COLO668 (cell line): ENCODE results near the gene NSD2.
A peak's percentile ranks its signal among the peaks of the same experiment; 100 is the strongest.
"Not testable (repeated sequence)": the region's sequence is repeated elsewhere in the genome, so short reads cannot be mapped to it uniquely, and the experiment has no call there.

Experiments used
- DNase-seq: peaks from one replicate; lab custom pipeline; 2025; ENCODE audit not compliant: unreplicated experiment; lab: John Stamatoyannopoulos, UW

The NSD2 gene

DNA sequence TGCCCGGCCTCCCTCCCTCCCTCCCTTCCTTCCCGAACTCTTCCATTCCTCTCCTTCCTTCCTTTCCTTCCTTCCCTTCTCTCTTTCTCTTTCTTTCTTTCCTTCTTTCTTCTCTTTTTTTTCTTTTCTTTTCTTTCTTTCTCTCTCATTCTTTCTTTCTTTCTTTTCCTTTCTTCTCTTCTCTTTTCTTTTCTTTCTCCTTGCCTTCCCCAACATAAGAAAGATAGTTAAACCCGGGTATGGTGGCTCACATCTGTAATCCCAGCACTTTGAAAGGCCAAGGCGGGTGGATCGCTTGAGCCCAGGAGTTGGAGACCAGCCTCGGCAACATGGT lies 25.4 kb downstream of the NSD2 start:
- DNase-seq: no peak

DNA sequence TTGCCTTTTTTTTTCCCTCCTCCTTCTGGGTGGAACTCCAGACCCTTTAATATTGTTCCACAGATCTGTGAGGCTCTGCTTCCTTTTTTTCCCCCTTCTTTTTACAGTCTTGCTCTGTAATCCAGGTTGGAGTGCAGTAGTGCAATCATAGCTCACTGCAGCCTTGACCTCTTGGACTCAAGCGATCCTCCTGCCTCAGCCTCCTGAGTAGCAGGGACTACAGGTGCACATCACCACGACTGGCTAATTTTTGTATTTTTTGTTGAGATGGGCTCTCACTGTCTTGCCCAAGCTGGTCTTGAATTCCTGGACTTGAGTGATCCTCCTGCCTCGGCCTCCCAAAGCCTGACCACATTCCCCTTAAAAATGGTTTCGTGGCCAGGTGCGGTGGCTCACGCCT lies 26.8 kb downstream of the NSD2 start:
- no peak for DNase-seq

DNA sequence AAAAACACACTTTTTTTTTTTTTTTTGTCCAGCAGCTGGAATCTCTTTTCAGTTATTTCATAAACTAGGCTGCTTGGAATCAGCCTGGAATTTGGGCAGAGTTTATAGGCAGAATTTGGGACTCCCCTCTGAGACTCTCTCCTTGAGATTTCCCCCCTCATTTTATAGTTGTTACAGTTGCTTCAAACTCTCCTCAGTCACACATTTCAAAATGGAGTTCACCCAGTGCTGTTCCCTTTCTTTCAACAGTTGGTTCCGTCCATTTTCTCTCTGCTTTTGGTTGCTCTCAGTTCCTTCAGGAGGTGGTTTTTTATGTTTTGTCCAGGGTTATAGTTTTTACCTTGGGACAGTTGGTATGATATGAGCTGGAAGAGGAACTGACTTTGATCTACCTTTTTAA lies 27.5 kb downstream of the NSD2 start:
- DNase-seq: no peak

DNA sequence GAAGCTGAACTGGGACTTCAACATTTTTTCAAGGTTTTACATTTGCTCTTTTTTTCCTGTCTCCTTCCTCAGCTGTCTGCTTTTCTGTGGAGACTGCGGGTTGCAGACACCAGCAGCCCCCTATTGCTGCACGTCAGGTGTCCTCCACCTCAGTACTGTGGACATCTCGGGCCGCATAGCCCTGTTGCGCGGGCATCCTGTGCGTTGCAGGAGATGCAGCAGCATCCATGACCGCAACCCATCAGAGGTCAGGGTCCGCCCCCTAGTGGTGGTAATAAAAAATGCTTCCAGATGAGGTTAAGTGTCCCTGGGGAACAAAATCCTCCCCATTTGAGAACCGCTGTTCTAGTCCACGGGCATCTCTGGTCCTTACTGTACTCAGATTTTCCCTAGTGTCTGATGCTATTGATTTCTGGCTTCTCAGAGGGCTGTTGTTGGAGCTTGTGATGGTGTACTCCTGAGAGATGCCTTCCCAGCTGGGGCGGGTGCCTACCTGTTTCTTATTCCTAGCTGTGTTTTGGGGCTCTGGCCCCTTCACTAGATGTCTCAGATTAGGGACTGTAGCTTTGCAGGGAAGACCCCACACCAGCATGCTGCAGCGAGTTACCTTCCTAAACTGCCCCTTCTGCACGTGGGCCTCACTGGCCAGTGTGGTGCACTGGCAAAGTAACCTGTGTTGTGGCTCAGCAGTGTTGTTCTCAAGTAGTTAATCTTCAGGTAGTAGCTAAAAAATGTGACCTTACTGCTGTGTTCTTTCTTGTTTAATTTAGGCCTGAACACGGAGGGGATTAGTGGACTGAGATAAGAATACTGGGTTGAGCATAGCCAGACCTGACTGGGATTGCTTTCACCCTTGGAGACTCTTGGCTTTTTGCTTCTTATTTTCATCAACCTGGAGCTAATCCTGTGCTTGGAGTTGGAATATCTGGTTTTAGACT lies 28.2 kb downstream of the NSD2 start:
- DNase-seq: peak; percentile 69

DNA sequence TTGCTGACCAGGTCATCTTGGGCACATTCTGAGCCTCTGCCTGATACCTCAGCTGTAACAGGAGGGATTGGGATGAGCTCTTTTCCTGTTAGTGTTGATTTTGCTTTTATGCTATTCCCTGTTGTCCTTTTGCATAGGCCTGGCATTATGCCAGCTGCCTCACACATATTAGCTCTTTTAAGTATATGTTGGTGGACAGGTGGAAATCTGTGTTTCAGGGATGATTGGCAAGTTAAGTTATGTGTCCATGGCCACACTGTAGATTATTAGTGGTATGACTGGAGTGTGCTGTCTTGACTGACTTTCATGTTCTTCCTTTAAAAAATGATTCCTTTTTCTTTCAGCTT lies 28.9 kb downstream of the NSD2 start:
- peak; percentile 6 for DNase-seq

DNA sequence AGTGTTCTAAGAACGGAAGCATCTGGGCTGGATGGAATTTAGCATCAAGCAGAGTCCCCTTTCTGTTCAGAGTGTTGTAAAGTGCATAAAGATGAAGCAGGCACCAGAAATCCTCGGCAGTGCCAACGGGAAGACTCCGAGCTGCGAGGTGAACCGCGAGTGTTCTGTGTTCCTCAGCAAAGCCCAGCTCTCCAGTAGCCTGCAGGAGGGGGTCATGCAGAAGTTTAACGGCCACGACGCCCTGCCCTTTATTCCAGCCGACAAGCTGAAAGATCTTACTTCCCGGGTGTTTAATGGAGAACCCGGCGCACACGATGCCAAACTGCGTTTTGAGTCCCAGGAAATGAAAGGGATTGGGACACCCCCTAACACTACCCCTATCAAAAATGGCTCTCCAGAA lies 29.4 kb downstream of the NSD2 start:
- DNase-seq: no peak

- DNase-seq: no peak
Observed at GRCh38 chr4:1901127-1901526, 29.9 kb downstream of the NSD2 start.

DNA sequence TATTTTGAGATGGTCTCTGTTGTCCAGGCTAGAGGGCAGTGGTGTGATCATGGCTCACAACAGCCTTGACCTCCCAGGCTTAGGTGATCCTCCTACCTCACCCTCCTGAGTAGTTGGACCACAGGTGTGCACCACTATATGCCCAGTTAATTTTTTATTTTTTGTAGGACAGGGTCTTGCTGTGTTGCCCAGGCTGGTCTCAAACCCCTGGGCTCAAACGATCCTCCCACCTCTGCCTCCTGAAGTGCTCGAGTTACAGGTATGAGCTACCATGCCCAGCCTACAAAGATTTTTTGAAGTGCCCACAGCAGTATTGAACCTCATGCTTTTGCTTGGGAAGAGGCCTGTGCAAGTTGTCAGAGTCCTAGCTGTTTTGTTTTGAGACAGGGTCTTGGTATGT lies 31.1 kb downstream of the NSD2 start:
- DNase-seq: no peak

DNA sequence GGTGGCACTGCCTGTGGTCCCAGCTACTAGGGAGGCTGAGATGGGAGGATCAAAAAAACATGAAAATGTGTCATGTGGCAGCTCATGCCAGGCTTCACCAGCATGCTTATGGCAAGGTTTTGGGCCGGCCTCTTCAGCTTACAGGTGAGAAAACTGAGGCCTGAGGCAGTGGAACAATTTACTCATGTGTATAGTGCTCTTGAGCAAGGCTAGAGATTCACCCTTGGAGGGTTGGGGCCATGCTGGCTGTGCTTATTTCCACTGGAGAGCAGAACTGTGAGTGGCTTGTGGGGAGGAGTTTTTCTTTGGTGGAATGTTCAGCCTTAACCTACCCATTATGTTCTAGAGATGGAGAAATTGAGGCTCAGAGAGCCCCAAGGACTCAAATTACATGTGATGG lies 31.8 kb downstream of the NSD2 start:
- DNase-seq: no peak

GRCh38 chr4:1904042-1904441 lies 32.8 kb downstream of the NSD2 start:
- no peak for DNase-seq

DNA sequence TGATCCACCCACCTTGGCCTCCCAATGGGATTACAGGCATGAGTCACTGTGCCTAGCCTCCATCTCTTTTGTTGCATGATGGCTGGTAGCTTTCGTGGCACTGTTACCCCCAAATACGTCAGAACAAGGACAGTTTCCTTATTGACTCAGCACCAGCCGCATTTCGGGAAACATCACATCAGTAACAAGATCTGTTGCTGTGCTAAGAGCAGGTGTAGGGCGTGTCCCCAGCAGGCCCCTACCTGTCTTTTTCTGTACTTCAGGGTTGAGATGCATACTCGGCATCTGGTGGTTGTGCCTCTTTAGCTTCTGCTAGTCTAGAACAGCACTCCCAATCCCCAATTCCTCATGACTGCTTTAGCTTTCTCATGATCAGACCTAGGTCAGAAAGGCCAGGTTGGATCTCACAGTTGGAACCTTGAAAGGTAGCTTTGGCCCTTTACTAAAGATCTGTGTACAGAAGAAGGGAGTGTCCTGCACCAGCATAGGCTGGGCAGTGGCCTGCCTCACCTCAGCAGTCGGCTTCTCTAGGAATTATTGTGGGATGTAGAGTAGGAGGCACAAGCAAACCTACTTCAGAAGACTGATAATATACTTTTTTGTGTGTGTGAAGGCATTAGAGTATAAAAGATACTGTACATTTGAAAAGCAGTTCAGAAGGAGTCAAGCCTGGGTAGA lies 36.8 kb downstream of the NSD2 start:
- peak; percentile 84 for DNase-seq

- not testable (repeated sequence) for DNase-seq
Observed at GRCh38 chr4:1909696-1910095, 38.5 kb downstream of the NSD2 start.

DNA sequence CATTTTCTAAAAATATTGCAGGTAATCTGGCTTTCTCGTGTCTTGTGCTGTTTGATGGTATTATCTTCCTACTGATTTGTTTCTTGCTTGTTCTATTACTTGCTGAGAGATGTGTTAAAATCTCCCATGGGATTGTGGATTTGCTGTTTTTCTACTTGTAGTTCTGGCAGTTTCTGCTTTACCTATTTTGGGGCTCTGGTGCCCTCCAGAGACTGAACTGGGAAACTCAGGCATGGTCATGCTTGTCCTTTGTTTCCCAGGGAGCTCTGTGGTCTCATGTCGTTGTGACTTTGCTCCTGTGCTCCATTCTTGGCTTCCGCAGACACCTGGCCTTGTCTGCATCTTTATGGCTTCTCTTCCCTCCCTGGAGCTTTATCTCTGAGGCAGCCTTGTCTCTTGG lies 39.5 kb downstream of the NSD2 start:
- peak; percentile 26 for DNase-seq

GRCh38 chr4:1911316-1911715 lies 40.1 kb downstream of the NSD2 start:
- not testable (repeated sequence) for DNase-seq

DNA sequence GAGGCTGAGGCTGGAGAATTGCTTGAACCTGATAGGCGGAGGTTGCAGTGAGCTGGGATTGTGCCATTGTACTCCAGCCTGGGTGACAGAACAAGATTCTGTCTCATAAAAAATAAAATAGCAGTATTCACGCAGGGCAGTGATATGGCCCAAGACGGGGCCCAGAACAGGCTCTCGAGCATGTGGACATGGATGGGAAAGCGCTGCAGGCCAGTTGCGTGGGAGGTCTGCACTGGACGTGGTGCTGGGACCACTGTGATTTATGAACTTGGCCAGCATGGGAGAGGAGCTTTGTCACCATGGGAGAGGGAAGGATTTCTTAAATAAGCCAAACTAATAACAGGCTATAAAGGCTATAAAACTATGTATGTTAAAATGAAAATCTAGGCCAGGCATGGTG lies 51.6 kb downstream of the NSD2 start:
- no peak for DNase-seq

DNA sequence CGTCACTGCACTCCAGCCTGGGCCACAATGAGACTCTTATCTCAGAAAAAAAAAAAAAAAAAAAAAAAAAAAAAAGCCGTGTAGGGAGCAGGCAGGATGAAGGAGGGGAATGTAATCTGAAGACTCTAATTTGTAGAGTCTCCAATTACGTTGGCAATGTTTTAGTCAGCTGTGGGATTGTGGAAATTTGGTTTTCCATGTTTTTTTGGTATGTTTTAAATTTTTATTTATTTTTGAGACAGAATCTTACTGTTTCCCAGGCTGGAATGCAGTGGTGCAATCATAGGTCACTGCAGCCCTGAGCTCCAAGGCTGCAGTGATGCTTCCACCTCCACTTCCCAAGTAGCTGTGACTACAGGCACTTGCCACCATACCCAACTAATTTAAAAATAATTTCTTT lies 56.5 kb downstream of the NSD2 start:
- DNase-seq: no peak

GRCh38 chr4:1928356-1929239 lies 57.4 kb downstream of the NSD2 start:
- DNase-seq: no peak

DNA sequence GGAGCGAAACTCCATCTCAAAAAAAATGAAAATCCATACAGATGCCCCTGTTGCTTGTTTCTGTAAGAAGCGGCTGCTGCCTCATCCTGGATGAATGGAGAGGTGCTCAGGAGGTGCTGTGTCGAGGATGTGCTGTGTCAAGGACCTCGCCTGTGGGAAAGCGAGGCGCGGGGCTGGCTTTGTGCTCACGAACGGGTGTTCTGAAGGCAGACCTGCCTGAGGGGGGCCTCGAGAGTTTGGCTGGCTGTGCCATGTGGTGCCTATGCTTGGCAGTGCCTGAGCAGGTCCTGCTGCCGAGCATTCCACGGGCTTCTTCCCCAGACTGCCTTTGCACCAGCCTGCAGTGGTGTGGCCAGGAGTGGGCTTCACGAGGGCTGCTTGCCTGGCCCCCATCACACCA lies 61.5 kb downstream of the NSD2 start:
- DNase-seq: no peak

DNA sequence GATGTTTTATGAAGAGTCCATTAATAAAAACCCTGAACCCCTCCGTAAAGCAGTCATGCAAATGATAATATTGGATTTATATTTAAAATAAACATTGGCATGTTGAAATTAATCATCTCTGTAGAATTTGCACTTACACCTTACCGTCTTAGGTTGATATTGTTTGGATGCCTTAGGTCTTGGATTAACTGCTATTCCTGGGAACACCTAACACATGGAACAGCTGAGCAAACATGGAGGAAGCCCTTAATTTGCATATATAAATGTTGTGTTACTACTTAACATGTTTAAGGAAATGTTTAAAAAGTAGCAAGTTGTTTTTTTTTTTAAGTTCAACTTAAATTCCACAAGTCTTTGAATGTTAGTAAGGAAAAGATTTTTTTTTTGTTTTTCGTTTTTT lies 62.5 kb downstream of the NSD2 start:
- DNase-seq: no peak

GRCh38 chr4:1937550-1937949 lies 66.4 kb downstream of the NSD2 start:
- DNase-seq: no peak

DNA sequence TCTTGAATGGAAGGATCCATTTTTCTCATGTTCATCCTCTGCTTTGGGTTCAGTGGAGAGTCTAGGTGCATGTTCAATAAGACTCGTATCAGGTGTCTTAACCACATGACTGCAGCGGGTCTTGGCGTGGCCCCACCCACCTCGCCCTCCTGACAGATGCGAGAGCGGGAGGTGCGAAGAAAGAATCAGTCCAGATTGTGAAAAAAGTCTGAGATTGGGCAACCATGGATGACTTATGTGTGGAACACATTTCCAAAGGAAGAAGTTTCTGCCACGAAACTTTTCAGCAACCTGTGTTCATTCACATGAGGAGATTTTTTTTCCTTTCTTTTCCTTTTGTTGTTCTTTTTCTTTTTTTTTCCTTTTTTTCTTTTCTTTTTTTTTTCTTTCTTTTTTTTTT lies 66.8 kb downstream of the NSD2 start:
- DNase-seq: no peak
